SKM-1 treated with dmso at 0.1 percent for 144 hours (cell line): Measurements from ENCODE around the gene FAM72A.
"Not testable (repeated sequence)": the region's sequence is repeated elsewhere in the genome, so short reads cannot be mapped to it uniquely, and the experiment has no call there.

Experiments used
- DNase-seq: peaks from one replicate; lab custom pipeline; 2025; ENCODE audit not compliant: unreplicated experiment; lab: John Stamatoyannopoulos, UW

Gene FAM72A

GRCh38 chr1:206215600-206216392, 13.2 kb upstream of the FAM72A start:
- DNase-seq = not testable (repeated sequence)

DNA sequence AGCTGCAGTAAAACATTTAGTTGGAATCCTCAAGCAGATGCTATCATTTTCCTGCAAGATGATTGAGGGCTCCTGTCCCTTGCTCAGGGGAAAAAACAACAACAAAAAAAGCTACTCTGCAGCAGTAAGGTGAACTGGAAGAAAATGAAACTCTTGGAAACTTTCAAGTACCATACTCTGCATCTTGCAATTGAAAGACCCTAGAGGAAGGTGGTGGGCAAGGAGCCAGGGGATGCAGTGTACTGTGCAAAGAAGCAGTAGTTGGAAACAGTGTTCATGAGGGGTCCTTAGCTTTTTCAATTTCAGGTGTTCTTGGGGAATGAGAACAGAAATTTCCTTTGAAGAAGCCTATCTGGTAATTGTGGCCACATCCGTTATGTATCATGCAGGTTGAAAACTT, 8.2 kb upstream of the FAM72A start:
- DNase-seq = not testable (repeated sequence)

DNA sequence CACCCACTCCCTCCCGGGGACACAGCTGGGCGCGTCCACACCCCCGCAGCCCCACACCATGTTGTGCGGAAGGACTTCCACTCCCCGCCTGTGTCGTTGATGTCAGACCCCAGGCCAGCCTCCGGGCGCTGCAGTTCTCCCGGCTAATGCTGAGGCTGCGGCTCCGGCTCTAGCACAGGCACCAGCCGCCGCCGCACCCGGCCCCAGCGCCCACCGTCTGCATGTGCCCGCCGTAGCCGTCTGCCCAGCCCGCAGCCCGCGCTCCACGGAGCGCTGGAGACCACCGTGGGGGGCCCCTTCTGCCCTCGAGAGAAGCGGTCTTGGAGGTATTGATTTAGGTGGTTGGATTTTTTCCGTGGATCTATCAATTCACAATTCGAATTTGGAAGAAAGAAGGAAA, 2.9 kb upstream of the FAM72A start:
- not testable (repeated sequence) for DNase-seq

GRCh38 chr1:206204871-206205270, 2.2 kb upstream of the FAM72A start:
- not testable (repeated sequence) for DNase-seq

DNA sequence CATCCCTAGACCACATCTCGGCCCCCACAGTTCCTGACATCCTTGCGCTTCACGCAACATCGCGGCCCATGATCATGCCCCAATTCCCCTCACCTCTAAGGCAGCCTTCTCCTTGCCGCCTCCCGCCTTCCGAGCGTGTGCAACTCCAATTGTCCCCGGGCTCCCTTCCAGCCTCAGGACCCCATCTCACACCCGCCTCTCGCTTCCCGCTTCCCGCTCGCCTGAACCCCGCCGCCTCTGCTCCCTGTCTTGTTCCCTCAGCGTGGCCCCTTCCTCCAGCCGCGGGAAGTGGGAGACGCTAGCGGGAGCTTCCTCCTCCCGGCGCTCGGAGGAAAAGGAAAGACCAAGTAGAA, 1.5 kb upstream of the FAM72A start:
- not testable (repeated sequence) for DNase-seq

GRCh38 chr1:206203364-206204158, 922 bp upstream of the FAM72A start, which contains the start of gene SRGAP2:
Gene SRGAP2 (plus strand): TSS chr1:206203541. CDS start chr1:206205971, 2,430 bp downstream.
- DNase-seq = peak; percentile 39

- not testable (repeated sequence) for DNase-seq
These were observed 5.8 kb downstream of the FAM72A start for GRCh38 chr1:206196748-206197424.

- not testable (repeated sequence) for DNase-seq
These were observed 7.5 kb downstream of the FAM72A start for GRCh38 chr1:206195182-206195581.

DNA sequence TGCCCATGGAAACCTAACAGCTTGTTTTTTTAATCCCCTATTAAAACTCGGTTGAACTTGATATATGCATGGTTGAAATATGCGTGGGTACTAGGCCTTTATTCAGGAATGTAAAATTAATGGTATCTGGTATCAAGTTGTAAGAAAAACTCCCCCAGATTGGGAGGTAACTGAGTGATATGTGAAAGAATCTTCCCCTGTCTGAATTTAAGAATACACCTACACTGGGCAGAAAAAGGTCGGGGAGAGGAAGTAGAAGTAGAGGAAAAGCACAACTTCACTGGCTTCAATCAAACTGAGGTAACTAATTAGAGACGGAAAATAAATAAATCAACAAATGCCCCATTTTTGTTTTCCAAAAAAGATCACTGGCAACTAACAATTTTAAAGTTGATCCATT, 15.8 kb downstream of the FAM72A start:
- DNase-seq = not testable (repeated sequence)

DNA sequence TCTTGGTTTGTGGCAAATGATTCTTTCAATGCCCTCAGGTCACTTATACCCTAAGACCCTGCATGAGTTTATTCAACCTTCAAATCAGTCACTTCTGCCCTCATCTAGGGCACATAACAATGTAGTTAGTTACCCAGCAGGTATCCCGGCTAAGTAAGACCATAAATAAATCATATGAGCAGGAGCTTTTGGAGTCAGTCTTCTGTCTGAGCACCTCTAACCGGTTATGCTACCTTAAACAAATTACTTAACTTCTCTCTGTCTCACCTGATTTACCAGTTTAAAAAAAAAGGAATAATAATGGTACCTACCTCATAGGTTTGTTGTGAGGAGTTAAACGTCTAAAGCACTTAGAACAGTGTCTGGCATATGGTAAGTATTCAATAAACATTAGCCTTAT, 16.9 kb downstream of the FAM72A start:
- DNase-seq = not testable (repeated sequence)

DNA sequence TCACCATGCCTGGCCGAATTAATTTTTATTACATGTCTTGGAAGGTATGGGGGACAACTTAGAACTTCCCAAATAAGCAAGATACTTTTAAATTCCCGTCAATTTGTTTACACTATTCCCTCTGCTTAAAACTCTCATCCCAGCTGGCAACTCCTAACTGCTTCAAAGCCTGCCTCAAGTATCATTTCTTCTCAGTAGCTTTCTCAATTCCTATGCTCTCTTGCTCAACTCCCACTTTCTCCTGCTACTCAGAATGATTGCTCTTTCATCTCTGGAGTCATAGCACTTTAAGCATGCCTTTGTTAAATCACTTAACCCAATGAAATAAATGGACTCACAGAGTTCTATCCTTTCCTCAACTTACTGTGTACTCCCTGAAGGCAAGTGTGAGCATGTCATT, 18.9 kb downstream of the FAM72A start:
- DNase-seq = peak; percentile 26

DNA sequence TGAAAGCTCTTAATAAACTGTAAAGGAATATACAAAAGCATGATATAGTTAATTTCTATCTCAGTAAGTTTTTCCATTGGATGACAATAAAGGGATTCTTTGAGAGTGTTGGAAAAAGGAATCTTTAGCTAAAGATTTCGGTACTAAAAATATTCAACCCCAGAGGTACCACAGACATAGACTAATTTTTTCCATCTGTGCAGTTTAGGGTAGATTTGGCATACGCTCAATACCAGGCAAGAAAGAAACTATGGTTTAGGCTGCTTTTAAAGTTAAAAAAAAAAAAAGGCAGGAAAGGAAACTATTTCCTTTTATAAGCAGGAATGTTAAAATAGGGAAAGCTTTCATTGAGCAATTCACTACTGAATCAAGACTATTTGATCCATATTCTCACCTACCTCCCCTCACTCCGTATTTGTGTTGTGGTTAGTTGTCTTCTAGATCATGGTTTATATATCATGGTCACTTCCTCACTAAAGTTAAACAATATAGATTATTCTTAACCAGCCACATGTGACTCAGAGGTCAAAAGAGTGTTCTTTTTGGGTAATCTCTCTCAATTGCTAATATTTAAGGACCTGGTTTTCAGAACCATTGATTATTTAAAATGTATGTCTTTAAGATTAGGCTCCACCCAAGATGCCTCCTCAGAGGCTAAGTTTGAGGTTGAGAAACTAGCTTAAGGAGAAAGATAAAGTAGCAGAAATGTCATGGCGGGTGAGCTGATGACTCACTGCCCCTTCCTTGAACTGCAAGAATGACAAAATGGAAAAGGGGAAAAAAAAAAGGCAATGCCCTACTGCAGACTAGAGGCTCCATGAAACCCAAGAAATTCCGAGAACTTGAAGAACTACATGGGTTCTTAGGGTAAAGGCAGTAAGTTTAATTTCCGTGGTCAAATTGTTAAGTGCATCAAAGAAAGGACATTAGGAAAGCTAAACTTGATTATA, 20.0 kb downstream of the FAM72A start:
- not testable (repeated sequence) for DNase-seq

- DNase-seq = not testable (repeated sequence)
These were observed 23.0 kb downstream of the FAM72A start for GRCh38 chr1:206179666-206180065.

- DNase-seq = peak; percentile 47
These were observed 24.3 kb downstream of the FAM72A start for GRCh38 chr1:206178061-206178989.

GRCh38 chr1:206176114-206176502, 26.5 kb downstream of the FAM72A start:
- DNase-seq = not testable (repeated sequence)

DNA sequence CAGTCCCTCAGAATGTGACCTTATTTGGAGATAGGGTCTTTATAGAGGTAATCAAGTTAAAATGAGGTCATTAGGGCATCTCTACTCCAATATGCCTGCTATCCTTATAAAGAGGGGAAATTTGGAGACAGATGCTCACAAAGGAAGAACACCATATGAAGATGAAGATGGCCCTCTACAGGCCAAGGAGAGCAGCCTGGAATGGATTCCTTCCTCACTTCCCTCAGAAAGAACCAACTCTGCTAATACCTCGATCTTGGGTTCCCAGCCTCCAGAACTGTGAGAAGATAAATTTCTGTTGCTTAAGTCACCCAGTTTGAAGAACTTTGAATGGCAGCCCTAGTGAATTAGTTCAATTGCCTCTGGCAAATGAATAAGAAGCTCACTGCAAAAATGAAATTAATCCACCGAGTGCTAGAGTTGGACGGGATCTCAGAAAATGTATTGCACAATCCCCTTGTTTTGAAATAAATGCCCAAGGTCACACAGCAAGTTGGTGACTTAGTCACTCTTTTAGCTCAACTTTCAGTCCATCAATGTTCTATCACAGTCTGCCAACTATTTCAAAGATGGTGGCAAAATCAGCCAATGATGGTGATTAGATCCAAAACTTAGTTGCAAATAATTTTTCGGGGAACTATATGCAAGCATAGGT, 27.1 kb downstream of the FAM72A start:
- DNase-seq = peak; percentile 70

- not testable (repeated sequence) for DNase-seq
These were observed 28.3 kb downstream of the FAM72A start for GRCh38 chr1:206174182-206174868.

DNA sequence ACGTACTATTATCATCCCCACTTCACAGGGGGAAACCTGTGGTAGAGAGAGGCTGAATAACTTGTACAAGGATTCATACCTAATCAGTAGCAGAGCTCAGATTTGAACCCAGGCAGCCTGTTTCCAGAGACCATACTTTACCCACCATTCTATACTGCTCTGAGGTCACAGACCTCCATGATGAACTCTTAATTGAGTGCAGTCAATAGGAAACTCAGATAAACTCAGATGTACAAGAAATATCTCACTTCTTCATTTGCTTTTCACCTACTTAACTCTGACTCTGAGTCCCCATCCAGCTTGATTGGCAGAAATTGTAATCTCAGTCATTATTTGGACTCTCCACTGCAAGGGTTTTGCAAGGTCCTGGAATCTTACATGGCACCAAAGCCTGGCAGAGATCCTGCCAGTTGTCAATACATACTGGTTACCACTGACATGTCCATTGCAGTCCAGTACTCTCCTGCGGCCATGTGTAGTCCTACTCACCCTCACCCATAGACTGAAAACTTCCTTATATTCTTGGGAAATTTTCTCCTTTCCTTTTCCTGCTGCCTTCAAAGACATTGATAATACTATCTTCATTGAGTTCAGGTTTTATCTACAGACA, 29.4 kb downstream of the FAM72A start:
- DNase-seq = not testable (repeated sequence)
